IMR-90 (cell line): ENCODE data around the gene SH3RF3. TPM values are rescaled to one million over a fixed set of nuclear protein-coding genes. Genes with fewer than 3 reads are reported as not detected.

Source experiments
- ATAC-seq: fragments of 200-7000 bp; cut with Tn5 transposase; 2 replicates; pipeline ENCODE4 v1.9.1; 2020; ENCODE audit warnings: low read depth, mild to moderate bottlenecking, moderate library complexity
- BruUV-seq: library from RNA; stranded (reverse); fragments of 400-500 nt; replicated peaks from 2 replicates; lab custom pipeline; 2021; lab: Mats Ljungman, UMichigan
- CTCF ChIA-PET: fragments of 300-600 bp; formaldehyde crosslinking; extraction: SDS; loops from one replicate; lab custom pipeline; 2021; ENCODE audit warnings: antibody characterized with exemption; lab: Yijun Ruan, JAX
- POLR2A ChIA-PET: fragments of 300-600 bp; sonication (Branson Sonifier 250); formaldehyde crosslinking; loops from one replicate; lab custom pipeline; 2022; ENCODE audit warnings: antibody characterized with exemption; ENCODE audit not compliant: unreplicated experiment; lab: Charles Lee
- DNase-seq: peaks from one replicate; pipeline ENCODE4 v3.0.0; 2013
- H2AFZ ChIP-seq: replicated peaks from 2 replicates; pipeline ENCODE3; 2013; ENCODE audit warnings: low read length, mild to moderate bottlenecking; ENCODE audit not compliant: poor library complexity
- H2AK5ac ChIP-seq: 2 replicates; pipeline ENCODE4 v1.6.1; 2013; ENCODE audit warnings: low read depth, low read length, inconsistent platforms
- H2AK9ac ChIP-seq: replicated peaks from 2 replicates; pipeline ENCODE3; 2013; ENCODE audit warnings: mild to moderate bottlenecking, low read depth, low read length, moderate library complexity; ENCODE audit not compliant: poor library complexity
- H2BK120ac ChIP-seq: 2 replicates; pipeline ENCODE4 v1.6.1; 2013; ENCODE audit warnings: low read depth, low read length, inconsistent platforms
- H2BK15ac ChIP-seq: 3 replicates; pipeline ENCODE4 v1.6.1; 2013; ENCODE audit warnings: low read depth, low read length, inconsistent platforms
- H2BK20ac ChIP-seq: 2 replicates; pipeline ENCODE4 v1.6.1; 2013; ENCODE audit warnings: low read depth, mild to moderate bottlenecking, inconsistent platforms, low read length, moderate library complexity
- H2BK5ac ChIP-seq: 2 replicates; pipeline ENCODE4 v1.6.1; 2013; ENCODE audit warnings: mild to moderate bottlenecking, low read depth, low read length, inconsistent platforms; ENCODE audit not compliant: poor library complexity, severe bottlenecking
- H3K14ac ChIP-seq: replicated peaks from 2 replicates; pipeline ENCODE4 v1.6.1; 2013; ENCODE audit warnings: low read depth, low read length, inconsistent platforms
- H3K18ac ChIP-seq: 2 replicates; pipeline ENCODE4 v1.6.1; 2013; ENCODE audit warnings: low read depth, low read length, control low read depth
- H3K23ac ChIP-seq: 2 replicates; pipeline ENCODE4 v1.6.1; 2013; ENCODE audit warnings: low read depth, low read length, inconsistent platforms
- H3K27ac ChIP-seq: 2 replicates; pipeline ENCODE4 v1.5.1; 2013; ENCODE audit warnings: mild to moderate bottlenecking, control low read depth, low read length; ENCODE audit not compliant: insufficient read depth
- H3K27me3 ChIP-seq: 2 replicates; pipeline ENCODE4 v1.6.1; 2013; ENCODE audit warnings: low read length; ENCODE audit not compliant: control insufficient read depth, insufficient read depth
- H3K36me3 ChIP-seq: 2 replicates; pipeline ENCODE4 v1.6.1; 2013; ENCODE audit warnings: low read length, mixed read lengths; ENCODE audit not compliant: control insufficient read depth, insufficient read depth
- H3K4ac ChIP-seq: 2 replicates; pipeline ENCODE4 v1.6.1; 2013; ENCODE audit warnings: low read depth, low read length, inconsistent platforms
- H3K4me1 ChIP-seq: 2 replicates; pipeline ENCODE4 v1.6.1; 2013; ENCODE audit warnings: low read length, mixed read lengths; ENCODE audit not compliant: control insufficient read depth, insufficient read depth
- H3K4me2 ChIP-seq: 2 replicates; pipeline ENCODE4 v1.6.1; 2013; ENCODE audit warnings: low read depth, mild to moderate bottlenecking, control low read depth, low read length, moderate library complexity
- H3K4me3 ChIP-seq: 2 replicates; pipeline ENCODE4 v1.5.1; 2013; ENCODE audit warnings: low read depth, mild to moderate bottlenecking, control low read depth, low read length, moderate library complexity; ENCODE audit not compliant: insufficient read depth
- H3K56ac ChIP-seq: 2 replicates; pipeline ENCODE4 v1.6.1; 2013; ENCODE audit warnings: low read length, inconsistent platforms; ENCODE audit not compliant: insufficient read depth; ENCODE audit errors: extremely low read depth
- H3K79me1 ChIP-seq, 2 experiments: 2 replicates each; pipeline ENCODE4 v1.6.1; 2013; ENCODE audit warnings: low read length in 2 of 2, inconsistent platforms in 1 of 2, low read depth in 1 of 2
- H3K9ac ChIP-seq: 2 replicates; pipeline ENCODE4 v1.6.1; 2013; ENCODE audit warnings: low read depth, low read length, control low read depth
- H3K9me1 ChIP-seq: 2 replicates; pipeline ENCODE4 v1.6.1; 2013; ENCODE audit warnings: low read length, inconsistent platforms; ENCODE audit not compliant: insufficient read depth
- H3K9me3 ChIP-seq: 2 replicates; pipeline ENCODE4 v1.6.1; 2013; ENCODE audit warnings: low read length; ENCODE audit not compliant: control insufficient read depth, insufficient read depth
- H4K20me1 ChIP-seq: 2 replicates; pipeline ENCODE4 v1.6.1; 2013; ENCODE audit warnings: low read length, inconsistent platforms; ENCODE audit not compliant: insufficient read depth
- H4K5ac ChIP-seq: 2 replicates; pipeline ENCODE4 v1.6.1; 2013; ENCODE audit warnings: mild to moderate bottlenecking, low read depth, low read length, control low read depth
- H4K8ac ChIP-seq, 2 experiments: 2 replicates each; pipeline ENCODE4 v1.6.1; 2013; ENCODE audit warnings: low read depth in 2 of 2, low read length in 2 of 2, control low read depth in 1 of 2, inconsistent platforms in 1 of 2
- H4K91ac ChIP-seq: 2 replicates; pipeline ENCODE4 v1.6.1; 2013; ENCODE audit warnings: low read depth, low read length, inconsistent platforms; ENCODE audit not compliant: insufficient read depth
- CHD1 ChIP-seq: IDR thresholded peaks from 2 replicates; pipeline ENCODE4 v1.6.1; 2012; ENCODE audit warnings: low read depth, low read length, improper control_type of control experiment
- WGBS, 2 experiments: methylation state at CpG; one replicate each; pipeline versions ENCODE4 v1.1.5 to v1.1.7; 2013; ENCODE audit warnings: missing lambda C conversion rate in 2 of 2; ENCODE audit not compliant: insufficient read length in 1 of 2; ENCODE audit errors: extremely low coverage in 2 of 2; 5-methylcytosine and 5-hydroxymethylcytosine counted together
- dilution Hi-C: fragments of 300-500 bp; cut with HindIII; formaldehyde crosslinking; loops from one replicate; pipeline ENCODE4 v1.14.3; 2018; ENCODE audit warnings: low sequenced_read_pairs; ENCODE audit not compliant: unreplicated experiment
- in situ Hi-C: fragments of 300-500 bp; cut with MboI; formaldehyde crosslinking; loops from 3 replicates; pipeline ENCODE4 v1.14.3; 2019; ENCODE audit warnings: low sequenced_read_pairs, inconsistent platforms, mixed read lengths
- intact Hi-C: fragments of 100-400 bp; cut with micrococcal nuclease; formaldehyde crosslinking; loops from 2 replicates; pipeline ENCODE4 v1.10.0; 2022
- polyA plus RNA-seq, 3 experiments: library from polyadenylated mRNA; depleted of rRNA; stranded (reverse); fragments of >200 nt; gene quantifications; 2 replicates each; pipeline ENCODE4 v1.2.3, GENCODE V29; 2012; ENCODE audit warnings: low replicate concordance in 1 of 3
- total RNA-seq: library from RNA; depleted of rRNA; stranded (reverse); fragments of >200 nt; gene quantifications from 2 replicates; pipeline ENCODE4 v1.2.3, GENCODE V29; 2012

SH3RF3 gene
- total and polyA plus RNA-seq, 2 of the 4 experiments (the other 2 are of a cell fraction): 3.4 to 5.3 TPM

- in situ Hi-C loops (no loop called here), intact Hi-C loops (loop anchor here (5.0 kb wide), 1 partner anchor 248 kb away; the partner anchor contains the start of gene SH3RF3), dilution Hi-C loops (no loop called here)
- no peak overlapping the region for H3K18ac ChIP-seq
- no peak overlapping the region for H2BK5ac ChIP-seq
- DNase-seq (no peak), ATAC-seq (no peak)
- no peak for TF ChIP-seq CHD1
- H3K56ac ChIP-seq: no peak overlapping the region
- no peak overlapping the region for H3K4me3 ChIP-seq
- peaks cover 67% of the 10 kb centered on the region for H4K20me1 ChIP-seq
- H4K8ac ChIP-seq: no peak overlapping the region
- no peak overlapping the region for H3K23ac ChIP-seq
- H3K9me1 ChIP-seq: peaks cover 45% of the 10 kb centered on the region
- peaks cover 10% of the 10 kb centered on the region for H3K4me1 ChIP-seq
- no peak overlapping the region for H4K91ac ChIP-seq
- H3K79me1 ChIP-seq: peaks cover 14 to 93% of the 10 kb centered on the region in 2 experiments; a peak in 3 of 4 replicates
- no peak overlapping the region for H2BK120ac ChIP-seq
- H3K9me3 ChIP-seq: no peaks in the 10 kb centered on the region
- H4K5ac ChIP-seq: no peak overlapping the region
- H3K4ac ChIP-seq: no peak overlapping the region
- H3K14ac ChIP-seq: no peak overlapping the region
- CTCF ChIA-PET: no interaction called here
- POLR2A ChIA-PET: no interaction called here
- no peak overlapping the region for H2AK9ac ChIP-seq
- H2AK5ac ChIP-seq: no peak overlapping the region
- H3K27me3 ChIP-seq: no peaks in the 10 kb centered on the region
- WGBS, 2 experiments: 97% methylated on average over 9 of the region's 12 CpGs; no CpG with 5 or more reads in 1 of the 2 experiments
- peaks cover 31% of the 10 kb centered on the region for H3K36me3 ChIP-seq
- no peak overlapping the region for H3K27ac ChIP-seq
- no peak overlapping the region for H2AFZ ChIP-seq
- no TSS peak for BruUV-seq
- no peak overlapping the region for H3K9ac ChIP-seq
- no peak overlapping the region for H2BK15ac ChIP-seq
- no peak overlapping the region for H2BK20ac ChIP-seq
- H3K4me2 ChIP-seq: no peak overlapping the region
Observed at GRCh38 chr2:109375131-109375561, 246.1 kb downstream of the SH3RF3 start.
